Fibroblast of skin of right quadriceps (primary cell): ENCODE results near the gene CCSER1.
"Not testable (repeated sequence)": the region's sequence is repeated elsewhere in the genome, so short reads cannot be mapped to it uniquely, and the experiment has no call there.

Experiments
- DNase-seq: peaks from one replicate; pipeline ENCODE4 v3.0.0-alpha.2; 2013

CCSER1 gene

DNA sequence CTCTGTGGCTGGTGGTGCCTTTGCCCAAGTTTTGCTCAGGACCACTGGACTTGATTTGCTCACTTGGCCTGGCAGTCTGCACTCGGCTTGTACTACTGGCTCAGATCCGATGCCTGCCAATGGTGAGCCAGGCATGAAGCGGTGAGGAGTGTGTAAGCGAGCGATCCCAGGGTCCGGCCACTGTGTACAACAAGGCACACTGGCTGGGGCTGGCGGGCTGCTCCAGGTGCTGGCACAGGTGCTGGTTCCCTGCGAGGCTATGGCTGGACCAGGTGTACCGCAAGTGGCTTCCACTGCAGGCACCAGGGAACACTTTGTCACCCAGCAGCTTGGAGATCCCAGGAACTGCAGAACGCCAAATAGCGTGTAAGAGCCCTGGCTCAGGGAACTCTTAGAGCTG lies 329.7 kb downstream of the CCSER1 start:
- DNase-seq: no peak

DNA sequence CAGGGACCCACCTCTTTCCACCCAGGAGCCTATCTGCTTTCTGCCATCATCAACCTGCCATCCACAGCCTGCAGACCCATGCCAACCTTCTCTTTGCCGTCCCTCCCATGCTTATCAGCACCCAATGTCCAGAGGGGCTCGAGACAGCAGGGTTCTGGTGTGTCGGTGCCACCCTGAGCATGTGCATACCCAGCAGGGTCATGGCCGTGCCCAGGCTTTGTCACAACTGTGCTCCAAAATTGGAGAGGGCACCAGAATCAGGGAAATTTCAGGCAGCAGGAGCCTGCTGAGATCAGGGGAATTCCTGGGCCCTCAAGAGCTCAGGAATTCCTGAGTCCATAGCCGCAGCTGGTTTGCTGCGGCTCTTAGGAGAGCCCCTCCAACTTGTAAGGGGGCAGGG lies 330.6 kb downstream of the CCSER1 start:
- DNase-seq: no peak

DNA sequence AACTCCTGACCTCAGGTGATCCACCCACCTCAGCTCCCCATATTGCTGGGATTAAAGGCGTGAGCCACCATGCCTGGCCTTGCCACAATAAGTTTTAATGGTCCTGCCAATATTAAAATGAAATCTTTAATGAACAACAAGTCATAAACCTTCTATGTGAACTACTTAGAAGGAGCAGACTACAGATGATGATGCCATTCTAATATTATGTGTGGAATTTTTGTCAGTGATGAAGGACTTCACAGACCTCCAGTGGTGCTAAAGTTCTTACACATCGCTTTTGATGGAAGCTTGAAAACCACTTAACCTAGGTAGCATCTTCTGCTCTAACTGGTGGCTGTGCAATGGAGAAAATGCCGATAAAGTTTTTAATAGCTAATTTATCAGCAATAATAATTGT lies 331.4 kb downstream of the CCSER1 start:
- no peak for DNase-seq

DNA sequence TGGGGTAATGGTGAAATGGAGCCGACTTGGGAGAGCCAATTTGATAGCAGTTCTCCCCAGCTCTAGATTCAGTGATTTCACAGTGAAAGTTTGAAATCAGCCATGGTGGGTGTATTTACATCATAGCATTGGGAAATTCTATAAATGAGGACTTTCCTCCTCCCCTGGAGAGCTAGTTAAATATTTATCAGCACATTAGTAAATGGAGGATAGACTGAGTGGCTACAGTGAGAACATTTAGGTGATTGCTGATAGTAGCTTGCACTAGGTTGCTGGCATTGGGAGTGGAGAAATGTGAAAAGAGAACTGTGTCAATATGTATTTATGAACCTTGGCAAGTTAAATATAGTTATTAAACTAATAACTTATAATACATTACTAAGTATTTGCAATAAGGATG lies 347.3 kb downstream of the CCSER1 start:
- DNase-seq: no peak

DNA sequence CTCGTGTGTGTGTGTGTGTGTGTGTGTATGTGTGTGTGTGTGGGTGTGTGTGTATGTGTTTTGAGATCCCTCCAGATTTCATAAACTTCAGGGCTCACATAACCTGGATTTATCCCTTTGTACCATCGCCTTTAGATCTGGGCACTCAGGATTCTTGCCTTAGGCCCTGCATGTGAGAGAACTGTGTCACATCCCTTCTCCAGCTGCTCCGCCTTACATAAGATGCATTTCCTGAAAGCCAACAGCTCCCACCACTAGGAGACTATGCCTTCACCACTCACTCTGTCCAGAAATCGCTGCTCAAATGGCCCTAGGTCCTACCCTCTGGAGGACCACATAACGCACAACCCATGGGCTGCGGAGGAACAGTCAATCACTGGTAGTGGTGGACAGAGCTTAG lies 348.8 kb downstream of the CCSER1 start:
- no peak for DNase-seq

DNA sequence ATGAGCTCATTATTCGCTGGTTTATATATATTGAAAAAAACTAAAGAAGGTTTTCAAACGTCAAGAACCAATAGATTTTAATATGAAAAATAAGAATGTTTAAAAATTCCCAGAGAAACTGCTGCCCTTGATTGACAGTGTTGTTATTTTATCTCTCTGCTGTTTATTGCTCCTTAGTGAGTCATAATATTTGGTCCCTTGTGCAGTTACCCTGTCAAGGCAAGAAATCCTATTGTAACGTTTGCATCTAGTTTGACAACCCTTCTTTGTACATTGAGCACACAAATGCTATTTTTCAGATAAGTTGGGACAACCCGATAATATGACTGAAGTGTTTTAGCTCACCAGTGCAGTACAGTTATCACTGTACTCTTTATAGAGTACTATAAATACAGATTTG lies 349.4 kb downstream of the CCSER1 start:
- no peak for DNase-seq

DNA sequence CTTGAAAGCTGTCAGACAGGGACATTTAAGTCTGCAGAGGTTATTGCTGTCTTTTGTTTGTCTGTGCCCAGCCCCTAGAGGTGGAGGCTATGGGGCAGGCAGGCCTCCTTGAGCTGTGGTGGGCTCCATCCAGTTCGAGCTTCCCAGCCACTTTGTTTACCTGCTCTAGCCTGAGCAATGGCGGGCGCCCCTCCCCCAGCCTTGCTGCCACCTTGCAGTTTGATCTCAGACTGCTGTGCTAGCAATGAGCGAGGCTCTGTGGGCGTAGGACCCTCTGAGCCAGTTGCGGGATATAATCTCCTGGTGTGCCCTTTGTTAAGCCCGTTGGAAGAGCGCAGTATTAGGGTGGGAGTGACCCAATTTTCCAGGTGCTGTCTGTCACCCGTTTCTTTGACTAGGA lies 357.7 kb downstream of the CCSER1 start:
- DNase-seq: not testable (repeated sequence)

DNA sequence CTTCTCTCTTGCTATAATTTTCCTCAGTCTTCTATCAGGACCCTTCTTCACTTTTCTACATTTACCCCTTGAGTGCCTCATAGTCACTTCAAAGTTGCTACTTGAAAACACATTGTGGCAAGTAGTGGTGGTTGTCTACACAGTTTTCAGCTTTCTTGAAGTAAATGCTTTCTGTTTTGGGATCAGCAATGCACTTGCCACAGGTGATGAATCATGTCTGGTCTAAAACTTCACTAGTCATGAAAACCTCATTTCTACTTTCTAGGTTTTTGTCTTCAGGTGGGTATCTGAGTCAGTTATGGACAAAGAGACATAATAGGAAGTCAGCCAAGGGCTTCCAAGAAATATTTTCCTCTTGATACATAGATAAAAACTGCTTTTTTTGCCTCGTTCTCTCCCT lies 359.2 kb downstream of the CCSER1 start:
- DNase-seq: no peak

DNA sequence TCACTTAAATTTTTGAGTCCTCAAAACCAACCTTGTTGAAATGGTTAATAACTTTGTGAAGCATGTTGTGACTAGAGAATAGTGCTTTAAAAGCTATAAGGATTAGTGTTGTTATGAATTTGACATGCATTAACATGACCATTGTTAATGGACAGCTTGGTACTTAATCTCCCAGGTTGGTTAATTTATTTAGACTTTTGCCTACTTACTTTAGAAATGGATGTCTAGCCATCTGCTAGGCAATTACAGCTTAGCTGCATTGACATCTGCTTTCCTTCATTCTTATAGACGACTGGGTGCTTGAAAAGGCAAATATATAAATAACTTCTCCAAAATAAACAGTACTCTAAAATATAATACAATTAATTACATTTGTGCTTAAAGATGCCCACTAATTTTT lies 368.0 kb downstream of the CCSER1 start:
- no peak for DNase-seq

DNA sequence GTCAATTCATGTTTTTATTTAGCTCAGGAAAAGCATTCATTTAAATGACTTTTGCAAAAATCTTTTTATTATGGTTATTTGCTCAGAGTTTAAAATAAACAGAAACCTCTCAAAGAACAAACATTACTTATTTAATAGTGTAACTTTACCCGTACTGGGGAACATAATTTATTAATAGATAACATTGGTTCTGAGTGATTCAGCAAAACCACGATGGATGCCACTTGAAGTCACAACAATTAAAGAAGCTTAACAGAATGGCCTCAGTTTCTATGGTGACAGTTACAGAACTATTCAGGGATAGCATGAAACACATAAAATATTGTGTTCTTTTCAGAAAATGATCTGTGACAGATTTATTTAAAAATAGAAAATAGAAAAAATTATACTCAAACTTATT lies 368.7 kb downstream of the CCSER1 start:
- DNase-seq: no peak

DNA sequence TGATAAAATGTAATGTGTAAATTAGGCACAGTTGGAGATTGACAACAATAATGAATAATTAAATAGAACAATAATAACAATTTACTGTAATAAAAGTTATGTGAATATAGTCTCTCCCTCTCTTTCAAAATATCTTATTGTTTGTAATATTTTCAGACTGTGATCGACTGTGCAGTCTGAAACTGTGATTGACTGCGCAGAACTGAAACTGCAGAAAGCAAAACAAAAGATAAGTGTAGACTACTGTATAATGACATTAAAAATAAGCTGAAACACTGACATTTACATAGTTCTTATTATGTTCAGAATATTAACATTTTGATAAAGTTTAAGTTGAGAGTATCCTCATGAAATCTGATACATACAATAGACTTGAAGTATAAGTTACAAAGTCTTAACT lies 371.0 kb downstream of the CCSER1 start:
- DNase-seq: no peak

DNA sequence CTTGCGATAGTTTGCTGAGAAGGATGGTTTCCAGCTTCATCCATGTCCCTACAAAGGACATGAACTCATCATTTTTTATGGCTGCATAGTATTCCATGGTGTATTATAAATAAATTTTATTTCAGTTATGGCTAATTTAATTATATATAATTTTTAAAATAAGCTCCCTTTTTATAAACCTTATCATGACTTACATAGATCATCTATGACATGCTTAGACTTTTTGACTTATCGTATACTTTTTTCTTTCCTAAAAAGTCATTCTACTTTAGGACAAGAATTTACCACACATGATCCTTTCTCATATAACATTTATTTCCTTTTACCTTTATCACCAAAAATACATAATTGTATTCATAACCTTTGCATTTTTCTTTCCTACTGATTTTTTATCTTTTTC lies 376.5 kb downstream of the CCSER1 start:
- peak; percentile 5 for DNase-seq

DNA sequence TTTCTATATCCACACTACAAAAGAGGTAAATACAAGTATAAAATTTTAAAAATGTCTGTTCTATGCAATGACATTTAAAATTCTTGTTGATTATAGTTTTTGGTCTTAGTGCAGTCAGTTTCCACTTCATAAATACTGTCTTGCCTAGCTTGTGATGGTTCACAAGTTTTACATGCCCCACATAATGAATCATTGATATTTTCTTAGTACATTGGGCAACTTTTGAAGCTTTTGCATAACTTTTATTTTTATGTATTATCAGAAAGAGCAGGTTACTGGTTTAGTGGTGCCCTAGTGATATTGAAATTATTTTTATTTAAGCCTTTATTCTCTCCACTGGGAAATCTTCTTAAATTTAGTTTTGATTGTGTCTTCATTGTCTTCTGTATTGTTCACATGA lies 388.0 kb downstream of the CCSER1 start:
- DNase-seq: no peak

DNA sequence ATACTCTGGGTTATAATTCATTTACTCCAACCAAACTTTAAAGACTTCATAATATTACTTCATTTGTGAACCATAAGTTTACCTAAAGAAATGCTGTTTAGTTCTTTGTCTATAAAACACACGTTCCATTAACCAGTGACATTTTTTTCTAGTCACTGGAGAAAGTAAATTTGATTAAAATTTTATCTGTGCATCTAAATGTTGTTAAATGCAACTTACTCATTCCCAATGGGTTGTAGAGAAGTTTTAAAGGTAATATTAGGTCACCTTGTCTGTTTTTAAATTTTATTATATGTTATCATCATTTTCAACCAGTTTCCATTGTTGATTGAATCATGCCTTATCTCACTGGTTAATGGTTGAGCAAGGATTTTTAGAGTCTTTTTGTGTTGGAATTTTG lies 401.4 kb downstream of the CCSER1 start:
- DNase-seq: no peak

DNA sequence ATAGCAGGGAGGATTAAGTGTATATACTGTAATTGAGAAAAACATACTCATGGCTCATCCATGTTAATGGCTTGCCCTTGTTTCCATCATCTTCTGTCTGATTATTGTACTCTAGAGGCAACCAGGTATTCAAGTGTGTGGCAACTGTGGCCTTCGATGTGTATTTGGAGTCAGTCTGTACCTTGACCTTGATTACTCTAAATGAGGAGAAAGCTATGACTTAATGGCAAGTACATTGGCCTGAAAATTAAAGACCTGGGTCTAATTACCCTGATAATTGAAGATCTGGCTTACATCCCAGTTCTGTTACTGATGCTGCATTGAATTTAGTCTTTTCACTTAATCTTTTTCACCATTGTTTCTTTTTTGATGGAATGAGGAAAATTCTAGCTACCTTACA lies 409.2 kb downstream of the CCSER1 start:
- DNase-seq: no peak

DNA sequence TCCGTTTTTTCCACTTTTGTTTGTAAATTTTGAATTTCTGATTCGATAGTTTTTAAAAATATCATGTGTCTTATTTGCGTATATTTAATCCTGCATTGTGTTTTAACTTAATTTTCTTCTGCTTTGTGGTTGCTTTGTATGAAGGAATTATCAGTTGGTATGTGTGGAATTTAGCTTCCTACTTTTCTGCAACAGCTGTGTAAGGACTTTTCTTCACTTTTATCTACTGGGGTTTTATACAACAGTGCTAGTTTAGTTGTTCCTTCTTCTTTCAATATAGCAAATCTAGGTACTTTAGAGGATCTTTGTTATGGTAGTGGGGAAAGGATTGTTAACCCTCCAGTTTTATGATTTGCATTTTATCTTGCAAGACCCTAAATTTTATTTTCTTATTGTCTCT lies 410.3 kb downstream of the CCSER1 start:
- no peak for DNase-seq

DNA sequence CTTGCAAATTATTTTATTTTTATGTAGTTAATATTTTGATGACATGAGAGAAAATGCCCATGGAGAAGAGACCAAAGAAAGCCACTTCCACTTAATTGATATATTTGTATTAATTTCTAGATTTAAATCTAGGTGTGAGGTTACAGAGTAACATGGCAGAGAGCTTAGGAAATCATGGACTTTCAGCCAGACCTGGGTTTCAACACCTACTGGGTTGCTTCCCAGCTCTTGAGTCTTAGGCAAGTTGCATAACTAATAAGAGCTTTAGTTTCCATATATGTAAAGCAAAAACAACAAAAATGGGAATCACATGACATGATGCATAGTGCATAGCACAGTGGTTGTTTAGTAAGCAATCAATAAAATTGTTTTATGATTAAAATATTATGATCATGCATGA lies 413.3 kb downstream of the CCSER1 start:
- DNase-seq: no peak

DNA sequence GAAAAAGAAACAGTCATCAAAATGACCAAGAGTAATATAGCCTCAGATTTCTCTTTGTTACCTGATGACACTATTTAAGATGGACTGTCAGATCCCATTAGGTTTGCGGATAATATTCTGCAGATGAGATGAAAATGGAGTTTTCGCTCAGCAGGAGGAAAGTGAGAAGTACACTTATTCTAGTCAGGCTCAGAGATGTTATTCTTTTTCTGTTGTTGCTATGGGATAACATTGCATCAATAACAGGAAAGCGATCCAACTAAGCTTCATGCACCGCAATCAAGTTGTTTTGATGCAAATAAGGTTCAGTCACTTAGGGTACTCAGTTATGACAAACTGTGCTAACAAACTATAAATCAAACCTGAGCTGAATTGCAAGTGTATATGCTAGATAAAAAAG lies 415.0 kb downstream of the CCSER1 start:
- DNase-seq: no peak

DNA sequence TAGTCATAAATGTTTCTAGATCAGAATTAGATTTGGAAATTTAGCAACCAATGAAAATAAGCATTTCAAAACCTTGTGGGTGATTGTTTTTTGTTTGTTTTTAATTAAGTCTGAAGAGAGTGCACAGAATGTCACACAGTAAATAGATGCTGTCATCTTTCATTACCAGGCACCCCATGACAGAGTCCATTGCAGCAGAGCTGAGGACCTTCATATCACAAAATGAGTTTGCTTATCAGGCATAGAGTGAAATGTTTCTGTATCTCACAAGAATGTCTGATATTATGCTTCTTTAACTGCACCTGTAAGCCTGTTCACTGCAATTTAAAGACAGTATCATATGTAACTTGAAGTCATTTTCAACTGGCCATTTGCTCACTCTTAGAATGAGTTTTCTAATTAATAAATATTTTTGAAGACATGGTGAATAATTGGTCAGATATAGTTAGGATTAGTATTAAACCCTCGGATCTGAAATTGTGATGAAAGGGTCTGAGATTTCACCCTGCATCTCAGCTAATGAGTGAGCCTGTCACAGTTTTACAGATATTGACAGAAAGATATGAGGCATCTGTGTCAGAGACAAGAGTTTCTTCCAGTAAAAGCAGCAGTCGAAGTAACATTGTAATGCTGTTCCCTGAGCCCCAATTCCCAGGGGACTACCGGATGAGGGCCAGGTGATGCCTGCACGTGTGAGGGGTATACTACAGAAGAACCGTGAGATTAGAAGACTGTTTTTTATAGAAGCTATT lies 416.4 kb downstream of the CCSER1 start:
- no peak for DNase-seq

DNA sequence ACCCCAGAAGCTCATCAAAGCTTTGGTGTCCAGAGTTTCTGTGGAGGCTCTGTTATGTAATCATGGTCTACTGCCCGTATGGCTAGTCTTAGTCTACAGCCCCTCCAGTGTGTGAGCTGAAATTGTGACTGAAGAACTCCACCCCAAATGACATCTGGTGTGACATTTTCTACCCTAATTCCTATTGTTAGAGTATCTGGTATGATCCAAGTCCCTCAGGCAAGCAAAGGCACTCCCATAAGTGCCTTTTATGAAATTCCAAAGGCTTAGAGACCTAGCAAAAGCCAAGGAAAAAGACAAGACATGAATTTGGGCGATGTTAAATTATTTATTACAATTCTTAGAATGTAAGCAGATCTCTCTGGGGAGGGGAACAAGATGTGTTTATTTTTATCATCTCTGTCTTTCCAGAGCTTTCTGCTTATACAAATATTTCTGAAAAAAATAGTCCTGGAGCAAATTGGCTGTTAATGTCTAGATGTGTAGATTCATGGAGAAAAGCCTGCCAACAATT lies 417.4 kb downstream of the CCSER1 start:
- no peak for DNase-seq

DNA sequence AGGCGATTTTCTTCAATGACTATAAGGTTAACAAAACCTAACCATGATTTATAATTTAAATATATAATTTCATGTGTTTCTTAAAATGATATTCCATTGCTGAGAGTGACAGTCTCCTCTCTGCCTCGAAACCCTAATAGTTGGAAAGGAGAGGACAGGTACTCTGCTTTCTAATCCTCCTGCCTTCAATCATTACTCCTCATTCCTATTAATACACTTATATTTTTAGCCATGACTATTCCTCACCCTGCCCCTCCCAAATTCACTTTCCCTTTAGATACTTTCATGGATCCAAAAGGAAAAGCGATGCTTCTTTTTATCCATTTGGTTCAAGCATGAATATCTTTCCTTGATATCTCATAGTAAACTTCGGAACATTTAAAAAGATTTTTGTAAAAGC lies 418.2 kb downstream of the CCSER1 start:
- DNase-seq: no peak

DNA sequence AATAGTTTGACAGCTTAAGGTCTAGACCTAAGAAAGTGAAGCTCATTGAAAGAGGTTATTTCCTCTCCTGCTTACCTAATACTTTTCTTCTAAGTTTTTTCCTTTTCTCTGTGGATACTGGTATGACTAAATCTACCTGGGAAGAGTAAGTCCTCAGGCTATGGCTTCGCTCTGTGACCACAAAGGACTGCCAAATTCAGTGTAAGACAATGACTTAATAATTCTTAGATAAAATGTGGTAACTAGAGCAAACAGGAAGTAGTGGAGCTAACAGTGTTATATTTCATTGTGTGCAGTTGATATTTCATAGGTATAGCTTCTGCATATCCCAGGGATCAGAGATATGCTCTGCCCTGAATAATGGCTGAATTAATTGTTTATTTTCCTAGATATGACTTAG lies 418.9 kb downstream of the CCSER1 start:
- no peak for DNase-seq

DNA sequence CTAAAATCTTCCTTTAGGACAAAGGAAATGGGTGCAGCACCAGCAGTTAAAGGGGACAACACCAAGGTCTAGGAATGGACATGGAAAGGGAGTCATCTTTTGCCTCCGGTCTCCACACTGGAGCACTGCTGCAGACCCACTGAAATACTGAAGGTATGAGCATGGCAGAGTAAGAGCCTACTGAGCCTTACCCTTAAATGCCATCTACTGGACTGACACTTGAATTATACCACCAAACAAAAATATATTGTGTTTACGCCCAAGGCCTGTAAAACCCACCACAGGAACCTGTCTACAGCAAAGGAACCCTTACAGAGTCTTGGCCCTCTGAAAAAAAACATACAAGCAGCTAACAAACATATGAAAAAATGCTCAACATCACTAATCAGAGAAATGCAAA lies 443.4 kb downstream of the CCSER1 start:
- no peak for DNase-seq

DNA sequence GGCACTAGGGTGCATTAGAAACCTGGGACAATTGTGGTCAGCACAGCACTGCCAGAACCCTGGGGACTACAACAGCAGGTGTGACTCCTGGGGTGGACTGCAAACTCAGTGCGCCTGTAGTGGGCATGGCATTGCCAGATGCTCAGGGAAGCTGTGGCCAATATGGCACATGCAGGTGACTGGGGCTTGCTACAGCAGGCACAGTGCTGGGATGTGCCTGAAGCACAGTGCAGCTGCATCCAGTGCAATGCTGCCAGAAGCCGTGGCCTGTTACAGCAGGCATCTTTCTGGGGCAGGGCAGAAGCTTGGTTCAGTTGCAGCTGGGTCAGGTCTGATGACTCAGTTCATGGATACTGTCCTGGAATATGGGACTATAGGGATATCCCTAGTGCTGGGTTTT lies 445.8 kb downstream of the CCSER1 start:
- DNase-seq: no peak

DNA sequence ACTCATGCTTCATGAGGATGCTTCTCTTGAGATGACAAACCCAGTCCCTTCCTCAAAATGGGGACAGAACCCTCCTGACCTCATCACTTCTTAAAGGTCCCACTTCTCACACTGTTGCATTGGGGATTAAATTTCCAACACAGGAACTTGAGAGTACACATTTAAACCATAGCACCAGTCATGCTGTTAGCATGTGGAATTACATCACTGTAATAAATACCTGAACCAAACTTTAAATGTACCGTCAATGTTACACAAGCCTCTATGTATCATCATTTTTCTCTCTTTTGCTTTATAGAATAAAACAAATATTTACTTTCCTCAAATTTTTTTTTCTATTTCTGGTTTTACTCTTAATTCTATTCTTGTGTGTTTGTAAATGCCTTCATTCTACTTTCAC lies 448.2 kb downstream of the CCSER1 start:
- no peak for DNase-seq
